HL-60 (cell line): ENCODE data around the gene ADAMTS16.

ENCODE experiments used
- DNase-seq, 2 experiments: peaks; one replicate each; pipeline ENCODE4 v3.0.0-alpha.2; 2010 to 2020; ENCODE audit warnings: low read depth in 1 of 2, low spot score in 1 of 2
- H3K27ac ChIP-seq: fragments of 250-450 bp; sonication (Bioruptor Pico); replicated peaks from 2 replicates; pipeline ENCODE4 v1.5.1; 2020; ENCODE audit warnings: mild to moderate bottlenecking, moderate library complexity
- H3K27me3 ChIP-seq: fragments of 250-450 bp; sonication (Bioruptor Pico); 2 replicates; pipeline ENCODE4 v1.5.1; 2021; ENCODE audit warnings: mild to moderate bottlenecking, moderate library complexity; ENCODE audit not compliant: insufficient read depth, poor library complexity, severe bottlenecking
- H3K4me3 ChIP-seq: replicated peaks from 2 replicates; pipeline ENCODE4 v1.5.1; 2011; ENCODE audit warnings: mild to moderate bottlenecking, control low read depth, low read length; ENCODE audit not compliant: insufficient read depth
- GABPA ChIP-seq: IDR thresholded peaks from 2 replicates; pipeline ENCODE4 v1.6.1; 2012; ENCODE audit warnings: low read depth
- POLR2AphosphoS5 ChIP-seq: IDR thresholded peaks from 2 replicates; pipeline ENCODE4 v1.6.1; 2012; ENCODE audit warnings: low read depth
- SPI1 ChIP-seq: IDR thresholded peaks from 2 replicates; pipeline ENCODE4 v1.6.1; 2012; ENCODE audit warnings: low read depth, mild to moderate bottlenecking, borderline replicate concordance
- TF ChIP-seq, protein P1 (sequence below): IDR thresholded peaks from 2 replicates; pipeline ENCODE4 v1.6.1; 2012; ENCODE audit warnings: low read depth; ENCODE audit not compliant: insufficient replicate concordance
- TF ChIP-seq, protein P2 (sequence below): IDR thresholded peaks from one replicate; pipeline ENCODE4 v1.5.1; 2011; ENCODE audit warnings: low read length, control low read depth, inconsistent platforms; ENCODE audit not compliant: insufficient read depth

The ADAMTS16 gene

DNA sequence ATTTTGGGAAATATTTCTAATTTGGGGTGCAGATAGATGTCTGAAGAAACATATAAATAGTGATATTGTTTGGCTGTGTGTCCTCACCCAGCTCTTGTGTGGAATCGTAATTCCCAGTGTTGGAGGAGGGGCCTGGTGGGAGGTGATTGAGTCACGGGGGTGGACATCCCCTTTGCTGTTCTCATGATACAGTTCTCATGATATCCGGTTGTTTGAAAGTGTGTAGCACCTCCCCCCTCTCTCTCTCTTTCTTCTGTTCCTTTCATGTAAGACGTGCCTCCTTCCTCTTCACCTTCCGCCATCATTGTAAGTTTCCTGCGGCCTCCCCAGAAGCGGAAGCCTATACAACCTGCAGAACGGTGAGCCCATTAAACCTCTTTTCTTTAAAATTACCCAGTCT lies 11.4 kb upstream of the ADAMTS16 start:
- H3K27ac ChIP-seq, result no peak overlapping the region
- no peak for DNase-seq
- H3K4me3 ChIP-seq, result no peak overlapping the region
- no peaks in the 10 kb centered on the region for H3K27me3 ChIP-seq
- TF ChIP-seq, protein P1, sequence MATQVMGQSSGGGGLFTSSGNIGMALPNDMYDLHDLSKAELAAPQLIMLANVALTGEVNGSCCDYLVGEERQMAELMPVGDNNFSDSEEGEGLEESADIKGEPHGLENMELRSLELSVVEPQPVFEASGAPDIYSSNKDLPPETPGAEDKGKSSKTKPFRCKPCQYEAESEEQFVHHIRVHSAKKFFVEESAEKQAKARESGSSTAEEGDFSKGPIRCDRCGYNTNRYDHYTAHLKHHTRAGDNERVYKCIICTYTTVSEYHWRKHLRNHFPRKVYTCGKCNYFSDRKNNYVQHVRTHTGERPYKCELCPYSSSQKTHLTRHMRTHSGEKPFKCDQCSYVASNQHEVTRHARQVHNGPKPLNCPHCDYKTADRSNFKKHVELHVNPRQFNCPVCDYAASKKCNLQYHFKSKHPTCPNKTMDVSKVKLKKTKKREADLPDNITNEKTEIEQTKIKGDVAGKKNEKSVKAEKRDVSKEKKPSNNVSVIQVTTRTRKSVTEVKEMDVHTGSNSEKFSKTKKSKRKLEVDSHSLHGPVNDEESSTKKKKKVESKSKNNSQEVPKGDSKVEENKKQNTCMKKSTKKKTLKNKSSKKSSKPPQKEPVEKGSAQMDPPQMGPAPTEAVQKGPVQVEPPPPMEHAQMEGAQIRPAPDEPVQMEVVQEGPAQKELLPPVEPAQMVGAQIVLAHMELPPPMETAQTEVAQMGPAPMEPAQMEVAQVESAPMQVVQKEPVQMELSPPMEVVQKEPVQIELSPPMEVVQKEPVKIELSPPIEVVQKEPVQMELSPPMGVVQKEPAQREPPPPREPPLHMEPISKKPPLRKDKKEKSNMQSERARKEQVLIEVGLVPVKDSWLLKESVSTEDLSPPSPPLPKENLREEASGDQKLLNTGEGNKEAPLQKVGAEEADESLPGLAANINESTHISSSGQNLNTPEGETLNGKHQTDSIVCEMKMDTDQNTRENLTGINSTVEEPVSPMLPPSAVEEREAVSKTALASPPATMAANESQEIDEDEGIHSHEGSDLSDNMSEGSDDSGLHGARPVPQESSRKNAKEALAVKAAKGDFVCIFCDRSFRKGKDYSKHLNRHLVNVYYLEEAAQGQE, result no peak
- no peak for TF ChIP-seq SPI1
- TF ChIP-seq GABPA, result no peak
- TF ChIP-seq, protein P2, sequence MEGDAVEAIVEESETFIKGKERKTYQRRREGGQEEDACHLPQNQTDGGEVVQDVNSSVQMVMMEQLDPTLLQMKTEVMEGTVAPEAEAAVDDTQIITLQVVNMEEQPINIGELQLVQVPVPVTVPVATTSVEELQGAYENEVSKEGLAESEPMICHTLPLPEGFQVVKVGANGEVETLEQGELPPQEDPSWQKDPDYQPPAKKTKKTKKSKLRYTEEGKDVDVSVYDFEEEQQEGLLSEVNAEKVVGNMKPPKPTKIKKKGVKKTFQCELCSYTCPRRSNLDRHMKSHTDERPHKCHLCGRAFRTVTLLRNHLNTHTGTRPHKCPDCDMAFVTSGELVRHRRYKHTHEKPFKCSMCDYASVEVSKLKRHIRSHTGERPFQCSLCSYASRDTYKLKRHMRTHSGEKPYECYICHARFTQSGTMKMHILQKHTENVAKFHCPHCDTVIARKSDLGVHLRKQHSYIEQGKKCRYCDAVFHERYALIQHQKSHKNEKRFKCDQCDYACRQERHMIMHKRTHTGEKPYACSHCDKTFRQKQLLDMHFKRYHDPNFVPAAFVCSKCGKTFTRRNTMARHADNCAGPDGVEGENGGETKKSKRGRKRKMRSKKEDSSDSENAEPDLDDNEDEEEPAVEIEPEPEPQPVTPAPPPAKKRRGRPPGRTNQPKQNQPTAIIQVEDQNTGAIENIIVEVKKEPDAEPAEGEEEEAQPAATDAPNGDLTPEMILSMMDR, result no peak
- TF ChIP-seq POLR2AphosphoS5, result no peak

DNA sequence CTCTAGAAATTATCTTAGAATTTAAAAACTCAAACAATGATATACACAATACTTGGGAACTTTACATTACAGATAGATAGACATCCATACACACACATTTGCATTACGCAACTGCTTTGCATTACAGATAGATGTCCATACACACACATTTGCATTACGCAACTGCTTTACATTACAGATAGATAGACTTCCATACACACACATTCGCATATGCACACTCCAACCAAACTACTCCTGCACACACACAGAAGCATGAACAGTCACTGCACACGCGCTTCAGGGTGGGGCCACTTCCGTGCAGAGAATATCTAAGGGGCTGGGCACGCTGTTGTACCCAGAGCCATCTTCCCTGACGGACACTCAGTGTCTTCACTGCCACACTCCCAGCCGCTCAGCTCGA lies 7.9 kb upstream of the ADAMTS16 start:
- DNase-seq, result no peak
- TF ChIP-seq SPI1 (no peak), GABPA (no peak), POLR2AphosphoS5 (no peak)
- TF ChIP-seq, protein P1, result no peak
- TF ChIP-seq, protein P2, result no peak
- Histone ChIP-seq H3K4me3 (no peak overlapping the region), H3K27me3 (no peaks in the 10 kb centered on the region), H3K27ac (no peak overlapping the region)

DNA sequence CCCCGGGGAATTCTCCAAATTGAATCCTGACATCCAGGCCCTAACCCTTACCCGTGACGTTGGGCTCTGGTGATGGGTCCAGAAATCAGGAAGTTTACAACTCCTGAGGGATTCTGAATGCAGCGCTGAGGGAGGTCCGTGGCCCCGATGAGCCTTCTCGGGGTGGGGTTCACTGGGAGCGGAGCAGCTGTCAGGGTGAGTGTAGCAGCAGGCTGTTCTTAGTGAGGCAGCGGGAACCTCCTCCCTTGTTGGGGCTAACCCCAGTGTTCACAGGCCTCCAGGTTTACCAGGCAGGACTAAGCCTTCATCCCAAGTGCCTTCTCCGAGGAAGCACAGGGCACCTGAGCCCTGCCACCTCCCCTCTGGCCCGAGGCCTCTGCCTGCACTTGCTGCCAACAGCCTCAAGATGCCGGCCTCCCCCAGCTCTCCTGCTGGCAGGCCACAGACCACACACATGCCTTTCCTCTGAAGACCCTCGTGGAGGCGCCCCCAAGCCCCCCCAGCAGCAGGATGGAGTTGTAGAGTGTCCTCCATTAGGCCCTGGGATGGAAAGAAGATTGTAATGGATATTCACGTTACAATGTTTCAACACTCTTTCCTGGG lies 7.3 kb upstream of the ADAMTS16 start:
- TF ChIP-seq GABPA (no peak), POLR2AphosphoS5 (no peak), SPI1 (no peak)
- TF ChIP-seq, protein P2, result no peak
- TF ChIP-seq, protein P1, result no peak

More for the DNA sequence above, 7.3 kb upstream of the ADAMTS16 start:
- no peak overlapping the region for H3K4me3 ChIP-seq
- no peak for DNase-seq
- no peaks in the 10 kb centered on the region for H3K27me3 ChIP-seq
- H3K27ac ChIP-seq, result no peak overlapping the region
